Activated naive CD4-positive, alpha-beta T cell treated with anti-CD3 and anti-CD28 coated beads, Interleukin-2, amount 50 U/mL, for 72 hours (primary cell): Measurements from ENCODE around the gene ITGB4. TPM values are rescaled to one million over a fixed set of nuclear protein-coding genes. Genes with fewer than 3 reads are reported as not detected.

Source experiments
- ATAC-seq, 2 donors: fragments of 150-1000 bp; cut with Tn5 transposase; 2 replicates each; pipeline ENCODE4 v1.10.0; 2021; ENCODE audit warnings: mild to moderate bottlenecking in 2 of 2, moderate library complexity in 2 of 2
- DNase-seq, 2 donors: peaks; one replicate each; pipeline ENCODE4 v3.0.0; 2021 to 2022; ENCODE audit warnings: low spot score in 2 of 2
- H3K27ac Mint-ChIP-seq, 2 donors: one replicate each; pipeline ENCODE4 v1.8.0; 2022; ENCODE audit warnings: mild to moderate bottlenecking in 2 of 2, mixed read lengths in 2 of 2
- H3K36me3 Mint-ChIP-seq, 2 donors: one replicate each; pipeline ENCODE4 v1.8.0; 2022; ENCODE audit warnings: mixed read lengths in 2 of 2
- H3K9me3 Mint-ChIP-seq, 2 donors: one replicate each; pipeline ENCODE4 v1.8.0; 2022; ENCODE audit warnings: mixed read lengths in 2 of 2
- total RNA-seq, 2 donors: library from RNA; stranded (reverse); gene quantifications; one replicate each; pipeline ENCODE4 v1.2.3, GENCODE V29; 2022

The ITGB4 gene
- total RNA-seq, 2 donors from 2014 or later: 0.76 to 1.1 TPM

GRCh38 chr17:75779987-75780889 lies 59.0 kb downstream of the ITGB4 start:
- peaks cover 37 to 39% of the 10 kb centered on the region in 2 donors for H3K36me3 Mint-ChIP-seq
- H3K9me3 Mint-ChIP-seq: no peaks in the 10 kb centered on the region
- ATAC-seq: no peak
- peak overlapping the region; percentile 99 to 100 for H3K27ac Mint-ChIP-seq
- DNase-seq: no peak

- Mint-ChIP-seq H3K27ac (peak overlapping the region; percentile 99 to 100), H3K9me3 (no peaks in the 10 kb centered on the region), H3K36me3 (peaks cover 29 to 31% of the 10 kb centered on the region in 2 donors)
- ATAC-seq (peak; percentile 11 to 27), DNase-seq (no peak)
These were observed 62.0 kb downstream of the ITGB4 start for GRCh38 chr17:75783069-75783783.

- ATAC-seq (peak in 1 of 2 donors; percentile 1), DNase-seq (peak; percentile 36 to 65)
- Mint-ChIP-seq H3K9me3 (no peaks in the 10 kb centered on the region), H3K27ac (peak overlapping the region; percentile 99 to 100), H3K36me3 (peaks cover 22 to 24% of the 10 kb centered on the region in 2 donors)
These were observed 62.7 kb downstream of the ITGB4 start for GRCh38 chr17:75783803-75784472.

GRCh38 chr17:75784473-75785015 lies 63.3 kb downstream of the ITGB4 start, which contains the start of gene UNK:
Gene UNK (plus strand): TSS chr17:75784806. CDS start chr17:75784881, 75 bp downstream.
- H3K36me3 Mint-ChIP-seq: peaks cover 20% of the 10 kb centered on the region in 2 donors
- ATAC-seq: peak; percentile 48 to 75

GRCh38 chr17:75785016-75785890 lies 64.0 kb downstream of the ITGB4 start:
- peak; percentile 74 to 82 for ATAC-seq
- Mint-ChIP-seq H3K9me3 (no peaks in the 10 kb centered on the region), H3K36me3 (peaks cover 16% of the 10 kb centered on the region in 2 donors), H3K27ac (peak overlapping the region; percentile 99 to 100)
- DNase-seq: peak in 1 of 2 donors; percentile 85

More at GRCh38 chr17:75784473-75785015, 63.3 kb downstream of the ITGB4 start, which contains the start of gene UNK:
- H3K9me3 Mint-ChIP-seq: no peaks in the 10 kb centered on the region
- DNase-seq: peak; percentile 90 to 96
- H3K27ac Mint-ChIP-seq: peak within 1 kb of the TSS; percentile 99 to 100

GRCh38 chr17:75791254-75791653 lies 70.0 kb downstream of the ITGB4 start:
- Mint-ChIP-seq H3K9me3 (no peaks in the 10 kb centered on the region), H3K27ac (no peak overlapping the region), H3K36me3 (peaks cover 2 to 12% of the 10 kb centered on the region in 2 donors)
- no peak for ATAC-seq
- no peak for DNase-seq

- Mint-ChIP-seq H3K9me3 (no peaks in the 10 kb centered on the region), H3K36me3 (peaks cover 0 to 9% of the 10 kb centered on the region in 2 donors), H3K27ac (peak overlapping the region; percentile 65 to 79)
- no peak for DNase-seq
- peak in 1 of 2 donors; percentile 46 for ATAC-seq
These were observed 72.2 kb downstream of the ITGB4 start for GRCh38 chr17:75793460-75793859.

GRCh38 chr17:75795820-75796607 lies 74.8 kb downstream of the ITGB4 start:
- DNase-seq (no peak), ATAC-seq (no peak)
- Mint-ChIP-seq H3K36me3 (peaks cover 0 to 9% of the 10 kb centered on the region in 2 donors), H3K27ac (peak overlapping the region; percentile 44 to 45), H3K9me3 (no peaks in the 10 kb centered on the region)

- no peaks in the 10 kb centered on the region for H3K36me3 Mint-ChIP-seq
- H3K9me3 Mint-ChIP-seq: no peaks in the 10 kb centered on the region
- ATAC-seq (no peak), DNase-seq (no peak)
- no peak overlapping the region for H3K27ac Mint-ChIP-seq
These were observed 78.1 kb downstream of the ITGB4 start for GRCh38 chr17:75799402-75799801.

- Mint-ChIP-seq H3K9me3 (no peaks in the 10 kb centered on the region), H3K27ac (peak overlapping the region in 1 of 2 donors; percentile 50)
- no peak for ATAC-seq
These were observed 82.6 kb downstream of the ITGB4 start for GRCh38 chr17:75803883-75804282.

GRCh38 chr17:75806822-75807500 lies 85.7 kb downstream of the ITGB4 start:
- no peaks in the 10 kb centered on the region for H3K9me3 Mint-ChIP-seq
- H3K27ac Mint-ChIP-seq: peak overlapping the region in 1 of 2 donors; percentile 65
- ATAC-seq (no peak), DNase-seq (no peak)
- no peaks in the 10 kb centered on the region for H3K36me3 Mint-ChIP-seq

More at GRCh38 chr17:75803883-75804282, 82.6 kb downstream of the ITGB4 start:
- no peaks in the 10 kb centered on the region for H3K36me3 Mint-ChIP-seq
- no peak for DNase-seq
